Measurements from ENCODE around the gene USP6.

GRCh38 chr17:5131146-5131715 is 15.4 kb downstream of the USP6 start:
- TF ChIP-seq CTCF (IDR thresholded peaks at IDR 0.05): no peak
- no peak for TF ChIP-seq POLR2A (IDR thresholded peaks at IDR 0.05)
